ES-I3 (cell line): Measurements from ENCODE around the gene ABHD16B.

ENCODE experiments used
- H3K36me3 ChIP-seq: 2 replicates; pipeline ENCODE4 v1.6.1; 2013; ENCODE audit warnings: mild to moderate bottlenecking, low read length, control low read depth, moderate library complexity; ENCODE audit not compliant: insufficient read depth
- H3K4me1 ChIP-seq: 2 replicates; pipeline ENCODE4 v1.6.1; 2013; ENCODE audit warnings: mild to moderate bottlenecking, control low read depth, low read length; ENCODE audit not compliant: insufficient read depth
- H3K9ac ChIP-seq: 2 replicates; pipeline ENCODE4 v1.6.1; 2013; ENCODE audit warnings: low read depth, mild to moderate bottlenecking, low read length, moderate library complexity
- H3K9me3 ChIP-seq: 2 replicates; pipeline ENCODE4 v1.6.1; 2013; ENCODE audit warnings: mild to moderate bottlenecking, low read length, moderate library complexity; ENCODE audit not compliant: control insufficient read depth, insufficient read depth

ABHD16B gene

DNA sequence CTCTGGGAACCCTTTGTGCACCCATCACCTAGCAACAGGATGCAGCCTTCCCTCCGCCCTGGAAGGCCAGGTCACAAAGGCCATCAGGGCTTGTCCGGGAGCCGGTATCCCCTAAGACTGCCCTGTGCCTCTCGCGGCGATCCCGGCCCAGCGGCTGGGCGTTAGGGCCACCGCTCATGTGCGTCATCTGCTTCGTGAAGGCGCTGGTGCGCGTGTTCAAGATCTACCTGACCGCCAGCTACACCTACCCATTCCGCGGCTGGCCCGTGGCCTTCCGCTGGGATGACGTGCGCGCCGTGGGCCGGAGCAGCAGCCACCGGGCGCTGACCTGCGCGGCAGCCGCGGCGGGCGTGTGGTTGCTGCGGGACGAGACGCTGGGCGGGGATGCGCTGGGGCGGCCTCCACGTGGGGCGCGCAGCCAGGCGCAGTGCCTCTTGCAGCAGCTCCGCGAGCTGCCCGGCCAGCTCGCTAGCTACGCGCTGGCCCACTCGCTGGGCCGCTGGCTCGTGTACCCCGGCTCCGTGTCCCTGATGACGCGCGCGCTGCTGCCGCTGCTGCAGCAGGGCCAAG is at the start of gene ABHD16B:
TSS of gene ABHD16B (plus strand) at position 134 of the 570 bp plus-strand sequence. CDS start at position 177, 43 bp downstream.
- H3K9ac ChIP-seq = no peak within 1 kb of the TSS
- H3K36me3 ChIP-seq = no peaks in the 10 kb centered on the region
- H3K9me3 ChIP-seq = no peaks in the 10 kb centered on the region
- peaks cover 18% of the 10 kb centered on the region; the same call in 1 of the 2 replicates for H3K4me1 ChIP-seq

DNA sequence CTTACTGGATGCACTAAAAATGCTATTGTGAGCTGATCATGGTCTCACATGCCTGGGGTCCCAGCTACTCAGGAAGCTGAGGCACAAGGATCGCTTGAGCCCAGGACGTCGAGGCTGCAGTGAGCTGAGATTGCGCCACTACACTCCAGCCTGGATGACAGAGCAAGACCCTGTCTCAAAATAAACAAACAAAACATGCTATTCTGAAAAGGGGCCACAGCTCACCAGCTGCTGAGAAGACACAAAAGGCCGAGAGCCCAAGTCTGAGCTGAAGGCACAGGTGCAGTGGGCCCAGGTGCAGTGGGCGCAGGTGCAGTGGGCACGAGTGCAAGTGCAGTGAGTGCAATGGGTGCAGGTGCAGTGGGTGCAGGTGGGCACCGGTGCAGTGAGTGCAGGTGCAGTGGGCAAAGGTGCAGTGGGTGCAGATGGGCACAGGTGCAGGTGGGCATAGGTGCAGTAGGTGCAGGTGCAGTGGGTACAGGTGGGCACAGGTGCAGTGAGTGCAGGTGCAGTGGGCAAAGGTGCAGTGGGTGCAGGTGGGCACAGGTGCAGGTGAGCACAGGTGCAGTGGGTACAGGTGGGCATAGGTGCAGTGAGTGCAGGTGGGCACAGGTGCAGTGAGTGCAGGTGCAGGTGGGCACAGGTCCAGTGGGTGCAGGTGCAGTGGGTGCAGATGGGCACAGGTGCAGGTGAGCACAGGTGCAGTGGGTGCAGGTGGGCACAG is 46.2 kb upstream of the ABHD16B start:
- Histone ChIP-seq H3K4me1 (no peaks in the 10 kb centered on the region; the same call in 1 of the 2 replicates), H3K36me3 (no peaks in the 10 kb centered on the region), H3K9me3 (no peaks in the 10 kb centered on the region), H3K9ac (no peak overlapping the region)

- Histone ChIP-seq H3K9me3 (no peaks in the 10 kb centered on the region), H3K4me1 (no peaks in the 10 kb centered on the region; the same call in 1 of the 2 replicates), H3K36me3 (no peaks in the 10 kb centered on the region), H3K9ac (no peak overlapping the region)
These were observed 45.6 kb upstream of the ABHD16B start for GRCh38 chr20:63815615-63816253.

- no peak overlapping the region for H3K9ac ChIP-seq
- H3K9me3 ChIP-seq = no peaks in the 10 kb centered on the region
- H3K4me1 ChIP-seq = no peaks in the 10 kb centered on the region
- H3K36me3 ChIP-seq = no peaks in the 10 kb centered on the region
These were observed 41.9 kb upstream of the ABHD16B start for GRCh38 chr20:63819224-63819921.

DNA sequence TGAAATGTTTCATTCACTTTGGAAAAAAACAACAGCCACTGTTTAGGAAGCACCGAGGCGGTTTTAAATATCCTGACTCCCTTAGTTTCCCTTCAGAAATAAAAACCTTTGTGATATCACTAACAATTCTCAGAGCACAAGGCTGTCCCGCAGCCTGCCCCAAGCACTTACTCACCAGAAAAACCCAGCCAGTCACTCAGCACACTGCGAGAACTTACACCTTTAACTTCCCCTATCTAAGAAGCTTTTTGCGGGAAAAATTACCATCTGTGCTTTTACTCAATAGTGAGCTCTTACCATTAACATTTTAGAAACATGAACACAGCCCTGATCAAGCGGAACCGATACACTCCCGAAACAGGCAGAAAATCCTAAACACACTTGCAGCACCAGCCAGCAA is 39.5 kb upstream of the ABHD16B start:
- H3K9me3 ChIP-seq = no peaks in the 10 kb centered on the region
- H3K9ac ChIP-seq = no peak overlapping the region
- H3K4me1 ChIP-seq = no peaks in the 10 kb centered on the region; the same call in 1 of the 2 replicates
- no peaks in the 10 kb centered on the region for H3K36me3 ChIP-seq

- no peak overlapping the region for H3K9ac ChIP-seq
- no peaks in the 10 kb centered on the region for H3K36me3 ChIP-seq
- H3K4me1 ChIP-seq = no peaks in the 10 kb centered on the region; the same call in 1 of the 2 replicates
- no peaks in the 10 kb centered on the region for H3K9me3 ChIP-seq
These were observed 39.0 kb upstream of the ABHD16B start for GRCh38 chr20:63822276-63822696.

DNA sequence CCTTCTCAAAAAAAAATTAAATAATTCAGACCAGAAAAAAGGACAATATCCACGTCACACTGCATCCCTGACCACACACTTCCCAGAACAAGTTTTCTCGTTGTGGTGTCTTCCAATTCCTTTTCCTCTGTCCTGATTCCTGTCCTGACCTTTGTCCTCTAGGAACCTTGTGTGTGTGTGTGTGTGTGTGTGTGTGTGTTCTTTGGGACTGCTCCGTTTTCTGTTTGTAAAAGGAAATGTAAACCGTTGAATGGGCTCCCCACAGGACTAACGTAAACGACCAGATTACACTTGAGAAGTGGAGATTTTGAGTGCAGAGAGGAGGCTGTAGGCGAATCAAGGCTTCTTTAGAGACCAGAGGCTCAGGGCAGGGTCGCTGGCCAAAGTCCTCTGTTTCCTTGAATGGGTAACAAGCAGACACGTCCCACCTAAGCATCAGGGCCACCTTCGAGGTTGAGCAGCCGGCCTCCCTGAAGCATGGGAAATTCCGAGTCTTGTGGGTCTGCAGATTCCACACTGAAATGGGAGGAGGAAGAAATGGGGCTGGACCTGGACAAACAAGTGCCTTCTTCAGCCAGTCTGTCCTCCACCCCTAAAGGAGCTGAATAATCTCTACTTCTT is 37.5 kb upstream of the ABHD16B start:
- Histone ChIP-seq H3K9ac (no peak overlapping the region), H3K9me3 (no peaks in the 10 kb centered on the region), H3K4me1 (peaks cover 8% of the 10 kb centered on the region), H3K36me3 (no peaks in the 10 kb centered on the region)

DNA sequence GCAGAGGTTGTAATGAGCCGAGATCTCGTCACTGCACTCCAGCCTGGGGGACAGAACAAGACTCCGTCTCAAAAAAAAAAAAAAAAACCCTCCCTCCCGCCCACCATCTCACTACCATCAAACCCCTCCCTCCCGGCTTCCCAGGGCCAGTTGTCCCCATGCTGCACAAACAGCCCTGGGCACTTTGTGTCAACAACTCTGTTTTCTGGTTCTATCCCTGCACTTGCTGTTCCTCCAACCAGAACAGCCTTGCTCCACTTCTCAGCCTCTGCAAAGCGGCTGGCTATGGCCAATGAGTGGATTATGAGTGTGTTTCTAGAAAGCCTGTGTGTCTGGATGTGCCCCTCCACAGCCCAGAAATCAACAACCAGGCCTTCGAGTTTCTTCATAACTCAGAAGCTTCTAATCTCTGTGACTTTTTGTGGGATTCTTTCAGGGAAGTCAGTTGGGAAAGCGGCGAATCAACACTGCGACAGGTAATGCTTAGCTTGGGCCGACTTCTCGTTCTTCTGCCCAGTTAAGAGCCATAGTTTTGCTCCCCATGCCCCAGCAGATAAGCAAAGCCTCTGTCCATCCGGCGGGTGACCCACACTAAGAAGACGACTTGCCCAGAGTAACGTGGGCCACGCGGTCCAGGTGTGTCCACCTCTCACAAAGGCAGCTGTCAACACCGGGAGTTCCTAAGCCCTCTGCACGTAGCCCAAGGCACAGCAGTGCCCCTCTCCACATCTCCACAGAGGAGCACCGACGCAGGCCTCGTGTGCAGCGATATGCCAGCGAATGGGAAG is 35.8 kb upstream of the ABHD16B start:
- Histone ChIP-seq H3K4me1 (peaks cover 17% of the 10 kb centered on the region), H3K36me3 (no peaks in the 10 kb centered on the region), H3K9ac (no peak overlapping the region), H3K9me3 (no peaks in the 10 kb centered on the region)

- no peaks in the 10 kb centered on the region for H3K36me3 ChIP-seq
- H3K9ac ChIP-seq = no peak overlapping the region
- no peaks in the 10 kb centered on the region for H3K9me3 ChIP-seq
- peaks cover 17% of the 10 kb centered on the region for H3K4me1 ChIP-seq
These were observed 34.5 kb upstream of the ABHD16B start for GRCh38 chr20:63826753-63827152.

- Histone ChIP-seq H3K9ac (no peak overlapping the region), H3K36me3 (no peaks in the 10 kb centered on the region)
These were observed 33.2 kb upstream of the ABHD16B start for GRCh38 chr20:63828124-63828523.

GRCh38 chr20:63828545-63828944 is 32.8 kb upstream of the ABHD16B start:
- no peak overlapping the region for H3K9ac ChIP-seq
- no peaks in the 10 kb centered on the region for H3K36me3 ChIP-seq
- no peaks in the 10 kb centered on the region for H3K9me3 ChIP-seq
- peaks cover 18% of the 10 kb centered on the region for H3K4me1 ChIP-seq

More at GRCh38 chr20:63828124-63828523, 33.2 kb upstream of the ABHD16B start:
- Histone ChIP-seq H3K9me3 (no peaks in the 10 kb centered on the region), H3K4me1 (peaks cover 17% of the 10 kb centered on the region)

- Histone ChIP-seq H3K9ac (no peak overlapping the region), H3K9me3 (no peaks in the 10 kb centered on the region), H3K36me3 (no peaks in the 10 kb centered on the region), H3K4me1 (peaks cover 22% of the 10 kb centered on the region)
These were observed 32.3 kb upstream of the ABHD16B start for GRCh38 chr20:63828951-63829350.

- no peaks in the 10 kb centered on the region for H3K9me3 ChIP-seq
- H3K9ac ChIP-seq = peak overlapping the region; percentile 86; the same call in 1 of the 2 replicates
These were observed 31.7 kb upstream of the ABHD16B start for GRCh38 chr20:63829603-63829944.

More at GRCh38 chr20:63829603-63829944, 31.7 kb upstream of the ABHD16B start:
- H3K4me1 ChIP-seq = peaks cover 27% of the 10 kb centered on the region
- H3K36me3 ChIP-seq = no peaks in the 10 kb centered on the region
